Measurements from ENCODE around the gene ADARB2.

- TF ChIP-seq CTCF (IDR thresholded peaks at IDR 0.05) (no peak), POLR2A (IDR thresholded peaks at IDR 0.05) (no peak)
Measured at GRCh38 chr10:1670541-1671365, 66.6 kb downstream of the ADARB2 start.
